HEK293 (cell line): ENCODE measurements around the gene PITRM1.

Experiments used
- CTCF ChIA-PET: fragments of 350-600 bp; formaldehyde crosslinking; extraction: SDS; loops from one replicate; lab custom pipeline; 2021; ENCODE audit warnings: antibody characterized with exemption; lab: Yijun Ruan, JAX
- POLR2A ChIA-PET: fragments of 300-600 bp; formaldehyde crosslinking; extraction: SDS; loops from one replicate; lab custom pipeline; 2020; ENCODE audit warnings: antibody characterized with exemption, inconsistent platforms; lab: Yijun Ruan, JAX
- H3K27ac ChIP-seq: fragments of 200-500 bp; sonication (Bioruptor generic); 2 replicates; pipeline ENCODE4 v1.5.1; 2014; ENCODE audit warnings: low read depth, low read length, control low read depth, inconsistent platforms; ENCODE audit errors: extremely low read depth
- H3K36me3 ChIP-seq, 2 experiments: fragments of 200-500 bp in 1 of 2; sonication (Bioruptor generic) in 1 of 2; 1 replicate in 1 of 2; 2 replicates in 1 of 2; pipeline ENCODE4 v1.5.1; 2014 to 2017; ENCODE audit warnings: inconsistent platforms in 2 of 2, low read length in 2 of 2; ENCODE audit not compliant: control insufficient read depth in 2 of 2, insufficient read depth in 1 of 2
- H3K4me1 ChIP-seq: fragments of 200-500 bp; sonication (Bioruptor generic); 2 replicates; pipeline ENCODE4 v1.5.1; 2014; ENCODE audit warnings: mild to moderate bottlenecking, low read length, inconsistent platforms; ENCODE audit not compliant: control insufficient read depth, insufficient read depth
- H3K4me3 ChIP-seq: 2 replicates; pipeline ENCODE4 v1.5.1; 2011; ENCODE audit warnings: low read depth, mild to moderate bottlenecking, control low read depth, low read length, moderate library complexity
- H3K9me3 ChIP-seq: fragments of 200-500 bp; sonication (Bioruptor generic); 2 replicates; pipeline ENCODE4 v1.5.1; 2014; ENCODE audit warnings: low read depth, low read length, inconsistent platforms; ENCODE audit not compliant: control insufficient read depth, insufficient read depth
- BCL11A ChIP-seq: fragments of 450-650 bp; formaldehyde crosslinking; IDR thresholded peaks from 2 replicates; pipeline ENCODE4 v1.5.1; 2016; ENCODE audit warnings: low read depth, missing biosample characterization, missing genetic modification characterization
- KLF10 ChIP-seq: fragments of 450-650 bp; IDR thresholded peaks from 2 replicates; pipeline ENCODE4 v1.5.1; 2018; ENCODE audit warnings: missing biosample characterization, mild to moderate bottlenecking, missing genetic modification characterization
- MYNN ChIP-seq: fragments of 450-650 bp; formaldehyde crosslinking; IDR thresholded peaks from 2 replicates; pipeline ENCODE4 v1.5.1; 2016; ENCODE audit warnings: missing biosample characterization, missing genetic modification characterization, borderline replicate concordance
- MZF1 ChIP-seq: fragments of 450-650 bp; formaldehyde crosslinking; IDR thresholded peaks from 2 replicates; pipeline ENCODE4 v1.5.1; 2017; ENCODE audit warnings: missing biosample characterization, missing genetic modification characterization, borderline replicate concordance
- PBX3 ChIP-seq: sonication (generic); formaldehyde crosslinking; IDR thresholded peaks from 2 replicates; pipeline ENCODE4 v1.8.1; 2022; ENCODE audit warnings: mild to moderate bottlenecking, moderate library complexity, missing genetic modification reagents
- ZNF18 ChIP-seq: fragments of 450-650 bp; formaldehyde crosslinking; IDR thresholded peaks from 2 replicates; pipeline ENCODE4 v1.5.1; 2016; ENCODE audit warnings: missing biosample characterization, missing genetic modification characterization
- ZNF23 ChIP-seq: fragments of 450-650 bp; formaldehyde crosslinking; IDR thresholded peaks from 2 replicates; pipeline ENCODE4 v1.5.1; 2016; ENCODE audit warnings: missing biosample characterization, missing genetic modification characterization, borderline replicate concordance
- ZNF416 ChIP-seq: fragments of 450-650 bp; formaldehyde crosslinking; IDR thresholded peaks from 2 replicates; pipeline ENCODE4 v1.5.1; 2016; ENCODE audit warnings: missing biosample characterization, missing genetic modification characterization
- ZNF514 ChIP-seq: fragments of 450-650 bp; formaldehyde crosslinking; IDR thresholded peaks from 2 replicates; pipeline ENCODE4 v1.5.1; 2016; ENCODE audit warnings: missing biosample characterization, missing genetic modification characterization
- ZNF561 ChIP-seq: fragments of 450-650 bp; IDR thresholded peaks from 2 replicates; pipeline ENCODE4 v1.5.1; 2018; ENCODE audit warnings: missing biosample characterization, missing genetic modification characterization, borderline replicate concordance
- ZNF600 ChIP-seq: fragments of 450-650 bp; formaldehyde crosslinking; IDR thresholded peaks from 2 replicates; pipeline ENCODE4 v1.5.1; 2016; ENCODE audit warnings: missing biosample characterization, missing genetic modification characterization
- ZNF610 ChIP-seq: fragments of 450-650 bp; formaldehyde crosslinking; IDR thresholded peaks from 2 replicates; pipeline ENCODE4 v1.5.1; 2016; ENCODE audit warnings: missing biosample characterization, missing genetic modification characterization, borderline replicate concordance
- ZNF645 ChIP-seq: fragments of 450-650 bp; formaldehyde crosslinking; IDR thresholded peaks from 2 replicates; pipeline ENCODE4; 2016; ENCODE audit warnings: missing biosample characterization, missing genetic modification characterization
- ZSCAN30 ChIP-seq: fragments of 450-650 bp; IDR thresholded peaks from 2 replicates; pipeline ENCODE4 v1.5.1; 2018; ENCODE audit warnings: missing biosample characterization, mild to moderate bottlenecking, missing genetic modification characterization, moderate library complexity
- TF ChIP-seq, protein P1 (sequence below): fragments of 450-650 bp; formaldehyde crosslinking; IDR thresholded peaks from 2 replicates; pipeline ENCODE4 v1.5.1; 2017; ENCODE audit warnings: missing biosample characterization, missing genetic modification characterization
- TF ChIP-seq, protein P2 (sequence below): fragments of 450-650 bp; formaldehyde crosslinking; IDR thresholded peaks from 2 replicates; pipeline ENCODE4 v1.5.1; 2016; ENCODE audit warnings: missing biosample characterization, missing genetic modification characterization

PITRM1 gene

GRCh38 chr10:3116508-3117100 is 56.0 kb downstream of the PITRM1 start:
- Histone ChIP-seq H3K27ac (no peak overlapping the region), H3K36me3 (peaks cover 12 to 77% of the 10 kb centered on the region in 2 experiments), H3K4me1 (no peaks in the 10 kb centered on the region), H3K4me3 (no peak overlapping the region), H3K9me3 (no peaks in the 10 kb centered on the region)
- POLR2A ChIA-PET = no interaction called here
- CTCF ChIA-PET = interaction anchor here (0.6 kb wide), 2 partner anchors 8 to 131 kb away, joined by 3 to 4 read pairs; no protein-coding TSS in a partner anchor
- TF ChIP-seq ZNF645 (tag by site-specific recombination) (no peak), ZSCAN30 (tag by site-specific recombination) (no peak), MZF1 (tag by site-specific recombination) (no peak), ZNF416 (tag by site-specific recombination) (no peak), BCL11A (tag by site-specific recombination) (no peak), ZNF600 (no peak), ZNF561 (tag by site-specific recombination) (no peak), ZNF514 (no peak), KLF10 (tag by site-specific recombination) (no peak), ZNF18 (no peak), PBX3 (CRISPR knock-in tag) (no peak)
- TF ChIP-seq, protein P1, sequence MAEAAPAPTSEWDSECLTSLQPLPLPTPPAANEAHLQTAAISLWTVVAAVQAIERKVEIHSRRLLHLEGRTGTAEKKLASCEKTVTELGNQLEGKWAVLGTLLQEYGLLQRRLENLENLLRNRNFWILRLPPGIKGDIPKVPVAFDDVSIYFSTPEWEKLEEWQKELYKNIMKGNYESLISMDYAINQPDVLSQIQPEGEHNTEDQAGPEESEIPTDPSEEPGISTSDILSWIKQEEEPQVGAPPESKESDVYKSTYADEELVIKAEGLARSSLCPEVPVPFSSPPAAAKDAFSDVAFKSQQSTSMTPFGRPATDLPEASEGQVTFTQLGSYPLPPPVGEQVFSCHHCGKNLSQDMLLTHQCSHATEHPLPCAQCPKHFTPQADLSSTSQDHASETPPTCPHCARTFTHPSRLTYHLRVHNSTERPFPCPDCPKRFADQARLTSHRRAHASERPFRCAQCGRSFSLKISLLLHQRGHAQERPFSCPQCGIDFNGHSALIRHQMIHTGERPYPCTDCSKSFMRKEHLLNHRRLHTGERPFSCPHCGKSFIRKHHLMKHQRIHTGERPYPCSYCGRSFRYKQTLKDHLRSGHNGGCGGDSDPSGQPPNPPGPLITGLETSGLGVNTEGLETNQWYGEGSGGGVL (tag by site-specific recombination) = no peak
- TF ChIP-seq, protein P2, sequence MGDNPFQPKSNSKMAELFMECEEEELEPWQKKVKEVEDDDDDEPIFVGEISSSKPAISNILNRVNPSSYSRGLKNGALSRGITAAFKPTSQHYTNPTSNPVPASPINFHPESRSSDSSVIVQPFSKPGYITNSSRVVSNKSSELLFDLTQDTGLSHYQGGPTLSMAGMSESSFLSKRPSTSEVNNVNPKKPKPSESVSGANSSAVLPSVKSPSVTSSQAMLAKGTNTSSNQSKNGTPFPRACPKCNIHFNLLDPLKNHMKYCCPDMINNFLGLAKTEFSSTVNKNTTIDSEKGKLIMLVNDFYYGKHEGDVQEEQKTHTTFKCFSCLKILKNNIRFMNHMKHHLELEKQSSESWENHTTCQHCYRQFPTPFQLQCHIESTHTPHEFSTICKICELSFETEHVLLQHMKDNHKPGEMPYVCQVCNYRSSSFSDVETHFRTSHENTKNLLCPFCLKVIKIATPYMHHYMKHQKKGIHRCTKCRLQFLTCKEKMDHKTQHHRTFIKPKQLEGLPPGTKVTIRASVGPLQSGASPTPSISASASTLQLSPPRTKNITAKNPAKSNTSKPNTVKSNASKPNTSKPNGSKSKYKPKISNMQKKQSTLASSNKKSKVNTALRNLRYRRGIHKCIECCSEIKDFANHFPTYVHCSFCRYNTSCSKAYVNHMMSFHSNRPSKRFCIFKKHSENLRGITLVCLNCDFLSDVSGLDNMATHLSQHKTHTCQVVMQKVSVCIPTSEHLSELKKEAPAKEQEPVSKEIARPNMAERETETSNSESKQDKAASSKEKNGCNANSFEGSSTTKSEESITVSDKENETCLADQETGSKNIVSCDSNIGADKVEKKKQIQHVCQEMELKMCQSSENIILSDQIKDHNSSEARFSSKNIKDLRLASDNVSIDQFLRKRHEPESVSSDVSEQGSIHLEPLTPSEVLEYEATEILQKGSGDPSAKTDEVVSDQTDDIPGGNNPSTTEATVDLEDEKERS (tag by site-specific recombination) = no peak
- TF ChIP-seq, all 188 proteins: peak for 0

DNA sequence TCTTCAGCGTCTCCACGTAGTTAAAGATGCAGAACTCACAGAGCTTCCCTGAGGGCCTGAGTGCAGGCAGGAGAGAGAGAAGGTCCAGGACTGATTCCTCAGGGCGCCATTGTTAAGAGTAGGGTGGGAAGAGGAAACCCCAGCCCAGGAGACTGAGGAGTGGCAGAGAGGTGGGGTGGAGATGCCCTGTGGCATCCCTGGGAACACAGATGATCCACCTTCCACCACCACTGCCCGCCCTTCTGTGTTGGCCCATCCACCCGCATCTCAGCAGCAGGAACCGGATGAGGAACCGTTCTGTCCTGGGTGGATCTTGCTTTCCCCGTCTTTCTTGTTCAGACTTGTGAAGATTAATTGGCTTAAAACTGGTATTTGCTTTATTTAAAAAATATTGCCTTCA is 56.9 kb downstream of the PITRM1 start:
- ChIA-PET POLR2A (no interaction called here), CTCF (no interaction called here)
- Histone ChIP-seq H3K9me3 (no peaks in the 10 kb centered on the region), H3K4me3 (no peak overlapping the region), H3K4me1 (no peaks in the 10 kb centered on the region), H3K36me3 (peaks cover 14 to 82% of the 10 kb centered on the region in 2 experiments), H3K27ac (no peak overlapping the region)
- TF ChIP-seq, protein P1 (tag by site-specific recombination) = no peak
- TF ChIP-seq MYNN (no peak), ZNF610 (tag by site-specific recombination) (no peak), ZNF23 (tag by site-specific recombination) (no peak)
